NCI-H2227 treated with DMSO at 0.1 percent for 48 hours (cell line): ENCODE results near the gene SLC2A13.

Experiments
- DNase-seq: peaks from one replicate; lab custom pipeline; 2025; lab: John Stamatoyannopoulos, UW

The SLC2A13 gene

DNA sequence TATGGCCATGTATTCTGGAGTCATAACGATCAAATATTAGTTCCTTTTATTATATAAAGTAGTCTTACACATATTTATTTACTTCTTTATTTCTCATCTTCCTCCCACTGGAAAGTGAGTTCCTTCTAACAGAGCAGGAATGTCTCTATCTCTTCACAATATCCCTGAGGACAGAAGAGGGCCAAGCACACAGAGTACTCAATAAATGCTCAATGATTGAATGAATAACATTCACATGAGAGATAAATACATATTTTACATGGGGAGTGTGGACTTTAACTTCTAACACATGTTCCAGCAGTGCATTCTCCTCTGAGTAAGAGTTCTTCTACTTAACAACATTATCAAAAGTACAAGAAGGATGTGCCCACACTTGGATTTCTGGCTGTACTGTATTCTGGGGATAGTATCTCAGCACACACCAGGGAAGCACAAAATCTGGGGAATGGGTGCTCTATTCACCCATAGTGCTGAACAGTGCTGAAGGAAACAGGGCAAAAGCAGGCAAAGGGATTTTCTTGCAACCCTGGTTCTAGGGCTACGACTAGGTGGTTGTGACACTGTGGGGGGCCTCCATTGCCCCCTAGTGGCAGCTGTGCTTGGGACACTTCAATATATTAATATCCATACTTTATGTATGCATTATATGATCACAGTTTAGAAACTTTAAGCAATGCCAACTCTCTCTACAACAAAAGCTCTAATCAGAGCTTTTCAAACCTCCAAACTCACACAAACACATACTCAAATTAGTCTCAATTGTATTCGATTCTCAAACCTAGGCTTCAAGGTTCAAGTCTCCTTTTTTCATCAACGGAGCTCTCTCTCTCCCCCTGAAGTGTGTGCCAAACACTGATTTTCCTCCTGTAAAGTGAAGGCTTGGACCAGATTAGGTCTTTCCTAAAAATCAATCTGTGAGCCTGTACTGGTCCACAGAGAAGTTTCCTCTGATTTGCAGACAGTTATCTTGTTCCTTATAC, 115.5 kb downstream of the SLC2A13 start:
- DNase-seq, result no peak

GRCh38 chr12:39989501-39989900, 116.4 kb downstream of the SLC2A13 start:
- DNase-seq, result no peak

DNA sequence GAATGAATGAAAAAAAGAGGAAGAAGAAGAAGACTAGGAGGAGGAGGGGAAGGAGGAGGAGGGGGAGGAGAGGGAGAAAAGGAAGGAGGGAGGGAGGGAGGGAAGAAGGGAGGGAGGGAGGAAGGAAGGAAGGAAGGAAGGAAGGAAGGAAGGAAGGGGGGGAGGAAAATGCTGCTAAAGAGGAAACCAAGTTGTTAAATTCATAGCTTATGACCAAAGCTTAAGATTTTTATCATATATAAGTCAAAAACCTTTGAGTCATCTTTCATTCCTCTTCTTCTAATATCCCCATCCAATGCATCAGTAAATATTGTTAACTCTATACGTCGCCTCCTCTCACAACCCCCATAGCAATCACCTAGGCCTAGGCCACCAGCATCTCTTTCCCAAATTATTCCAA, 117.3 kb downstream of the SLC2A13 start:
- no peak for DNase-seq

GRCh38 chr12:39986674-39987073, 119.2 kb downstream of the SLC2A13 start:
- no peak for DNase-seq

DNA sequence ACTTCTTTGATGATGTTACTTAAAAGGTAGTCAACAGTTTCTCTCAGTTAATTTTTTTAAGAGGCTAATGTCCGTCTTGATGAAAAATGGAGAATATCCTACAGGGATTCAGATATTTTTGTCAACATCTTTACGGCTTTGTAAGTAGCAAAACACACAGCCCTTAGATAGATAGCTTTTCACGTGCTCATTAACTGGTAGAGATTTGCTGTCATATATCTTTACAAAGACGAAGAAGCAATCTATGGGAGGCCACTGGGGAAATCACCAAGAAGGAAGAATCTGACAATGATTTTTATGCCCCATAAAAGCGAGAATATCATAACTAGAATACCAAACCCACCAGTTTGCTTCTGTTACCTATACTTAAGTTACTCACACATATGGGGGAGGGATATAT, 121.2 kb downstream of the SLC2A13 start:
- DNase-seq, result no peak

- no peak for DNase-seq
These were observed 130.4 kb downstream of the SLC2A13 start for GRCh38 chr12:39975374-39975918.

- DNase-seq, result no peak
These were observed 133.8 kb downstream of the SLC2A13 start for GRCh38 chr12:39972119-39972518.

- DNase-seq, result no peak
These were observed 134.5 kb downstream of the SLC2A13 start for GRCh38 chr12:39971348-39971747.

GRCh38 chr12:39966721-39967120, 139.2 kb downstream of the SLC2A13 start:
- no peak for DNase-seq

DNA sequence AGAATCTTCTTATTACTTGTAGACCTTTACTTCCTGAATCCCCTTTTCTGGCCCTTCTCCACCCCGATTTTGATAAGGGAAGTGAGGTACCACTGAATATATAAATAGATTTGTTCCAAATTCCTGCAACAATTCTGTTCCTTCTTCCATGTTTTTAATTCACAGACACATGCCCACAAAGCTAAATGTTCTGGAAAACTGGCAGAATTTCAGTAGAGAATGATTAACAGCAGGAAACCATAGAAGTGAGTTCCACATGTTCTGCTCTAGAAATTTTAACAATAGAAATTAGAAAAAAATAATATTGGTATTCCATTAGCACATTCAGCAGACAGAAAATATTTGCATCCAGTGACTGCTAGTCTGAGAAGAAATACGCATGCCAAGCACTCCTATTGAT, 139.6 kb downstream of the SLC2A13 start:
- DNase-seq, result no peak

GRCh38 chr12:39959467-39959866, 146.4 kb downstream of the SLC2A13 start:
- no peak for DNase-seq

GRCh38 chr12:39959031-39959430, 146.8 kb downstream of the SLC2A13 start:
- no peak for DNase-seq

- no peak for DNase-seq
These were observed 147.5 kb downstream of the SLC2A13 start for GRCh38 chr12:39958377-39958776.

DNA sequence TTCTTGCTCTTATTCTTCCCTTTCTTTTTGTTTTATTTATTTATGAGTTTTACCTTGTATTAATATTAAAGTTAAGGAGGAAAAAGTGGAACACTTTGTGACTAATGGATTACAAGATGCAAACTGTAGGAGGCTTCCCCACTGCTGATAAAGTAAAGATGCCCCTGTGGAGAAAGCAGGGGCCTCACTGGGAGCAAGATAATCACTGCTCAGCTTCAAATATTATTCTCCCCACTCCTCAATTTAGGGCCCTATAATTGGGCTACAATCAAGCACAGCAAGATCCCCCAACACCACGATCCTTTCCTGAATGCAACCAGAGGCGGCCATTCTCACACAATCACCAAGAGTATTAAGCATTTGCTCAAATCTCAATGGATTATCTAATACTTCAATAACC, 149.2 kb downstream of the SLC2A13 start:
- DNase-seq, result no peak

GRCh38 chr12:39946361-39947280, 159.3 kb downstream of the SLC2A13 start:
- DNase-seq, result no peak

DNA sequence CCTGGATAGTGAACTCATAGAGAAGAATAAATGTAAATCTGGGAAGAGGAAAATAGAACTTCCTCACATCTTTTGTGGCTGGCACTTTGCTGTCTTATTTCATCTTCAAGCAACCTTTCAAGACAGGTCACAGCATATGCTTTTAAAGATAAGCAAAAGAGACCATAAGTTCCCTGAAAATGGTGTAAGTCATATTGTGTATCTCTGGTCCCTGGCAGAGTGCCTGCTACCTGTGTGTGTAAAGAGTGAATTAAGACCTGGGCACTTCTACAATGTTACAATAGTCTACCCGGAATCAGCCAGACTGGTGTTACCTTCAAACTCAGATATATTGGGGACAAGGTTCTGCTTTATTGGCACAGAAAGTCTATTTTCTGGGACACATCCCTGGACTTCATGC, 168.8 kb downstream of the SLC2A13 start:
- no peak for DNase-seq

GRCh38 chr12:39935839-39936238, 170.0 kb downstream of the SLC2A13 start:
- DNase-seq, result no peak

- no peak for DNase-seq
These were observed 170.6 kb downstream of the SLC2A13 start for GRCh38 chr12:39935275-39935674.

DNA sequence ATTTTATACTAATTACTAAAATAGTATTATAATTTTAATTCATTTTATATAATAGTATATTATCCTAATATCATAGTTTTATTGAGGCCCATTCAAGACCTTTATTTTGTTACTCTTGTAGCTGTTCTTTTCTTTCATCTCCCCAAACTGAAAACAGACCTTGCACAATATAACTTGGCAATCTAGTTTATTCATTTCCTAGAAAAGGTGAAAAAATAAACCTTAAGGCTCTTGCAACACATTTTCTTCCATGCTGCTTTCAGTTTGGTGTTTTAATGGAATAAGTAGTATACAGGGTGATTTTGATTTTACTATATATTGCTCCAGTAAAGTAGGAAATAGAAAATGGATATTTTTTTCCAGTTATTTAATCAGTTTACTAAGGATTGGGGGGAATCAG, 174.0 kb downstream of the SLC2A13 start:
- no peak for DNase-seq

GRCh38 chr12:39931231-39931630, 174.7 kb downstream of the SLC2A13 start:
- no peak for DNase-seq

DNA sequence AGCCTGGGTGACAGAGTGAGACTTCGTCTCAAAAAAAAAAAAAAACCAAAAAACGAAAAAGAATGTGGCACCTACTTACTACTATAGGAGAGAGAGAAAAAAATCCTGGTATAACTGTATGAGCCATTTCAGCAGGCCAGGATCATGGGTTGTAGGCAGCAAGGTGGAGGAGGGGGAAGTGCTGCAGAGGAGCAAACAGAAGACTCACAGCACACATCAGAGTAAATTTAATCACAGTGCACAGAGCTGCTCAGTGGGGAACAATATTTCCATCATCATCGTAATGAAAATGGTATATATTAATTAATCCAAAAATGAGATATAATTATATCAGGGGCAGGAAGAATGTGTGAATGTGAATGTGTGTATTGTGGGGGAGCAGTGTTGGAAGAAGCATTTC, 175.8 kb downstream of the SLC2A13 start:
- DNase-seq, result no peak

- no peak for DNase-seq
These were observed 177.5 kb downstream of the SLC2A13 start for GRCh38 chr12:39928181-39928899.
